PC-3 (cell line): ENCODE results near the gene TIMM17B.

Source experiments
- CTCF ChIP-seq: fragments of 300-600 bp; sonication (generic); conservative IDR thresholded peaks from 2 replicates; pipeline ENCODE4 v1.5.1; 2017; ENCODE audit warnings: antibody characterized with exemption, low read depth, mild to moderate bottlenecking, low read length
- EZH2 ChIP-seq: fragments of 300-600 bp; sonication (generic); IDR thresholded peaks from one replicate; pipeline ENCODE4 v1.6.1; 2017; ENCODE audit warnings: antibody characterized with exemption, mild to moderate bottlenecking, low read length; ENCODE audit not compliant: unreplicated experiment

DNA sequence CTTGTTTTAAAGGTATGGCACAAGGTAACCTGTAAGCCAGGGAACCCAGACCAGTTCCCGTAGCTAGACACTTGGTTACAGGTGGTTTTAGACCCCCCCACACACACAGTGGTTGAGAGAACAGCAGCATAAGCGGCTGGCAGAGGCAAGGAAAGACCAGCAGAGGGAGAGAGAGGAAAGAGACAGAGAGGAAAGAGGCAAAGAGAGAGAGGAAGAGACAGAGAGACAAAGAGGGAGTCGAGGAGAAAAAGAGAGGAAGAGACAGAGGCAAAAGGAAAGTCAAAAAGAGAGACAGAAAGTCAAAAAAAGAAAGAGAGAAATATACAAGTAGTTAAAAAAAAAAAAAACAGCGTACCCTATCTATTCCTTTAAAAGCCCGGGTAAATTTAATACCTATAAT, 42.7 kb downstream of the TIMM17B start:
- peak; percentile 56 for TF ChIP-seq CTCF
- no peak for TF ChIP-seq EZH2
